SK-N-SH (cell line): ENCODE results near the gene MVB12B. TPM values are rescaled to one million over a fixed set of nuclear protein-coding genes. Genes with fewer than 3 reads are reported as not detected.
"Not testable (repeated sequence)": the region's sequence is repeated elsewhere in the genome, so short reads cannot be mapped to it uniquely, and the experiment has no call there.

ENCODE experiments used
- CTCF ChIA-PET: fragments of 300-600, 350-600 bp; formaldehyde crosslinking; extraction: SDS; loops from one replicate; lab custom pipeline; 2021; lab: Yijun Ruan, JAX
- POLR2A ChIA-PET: fragments of 350-600 bp; sonication (Branson Sonifier 250); formaldehyde crosslinking; extraction: SDS; loops from one replicate; lab custom pipeline; 2020; ENCODE audit warnings: antibody characterized with exemption, inconsistent platforms; lab: Yijun Ruan, JAX
- DNase-seq: peaks from one replicate; pipeline ENCODE4 v3.0.0; 2012
- H2AFZ ChIP-seq: fragments of 200-600 bp; sonication (generic); 2 replicates; pipeline ENCODE4 v1.8.1; 2016; ENCODE audit warnings: antibody characterized with exemption, mild to moderate bottlenecking, low read depth
- H3F3A ChIP-seq: fragments of 200-600 bp; sonication (generic); replicated peaks from 2 replicates; pipeline ENCODE3; 2016; ENCODE audit warnings: antibody characterized with exemption, mild to moderate bottlenecking; ENCODE audit not compliant: insufficient read depth
- H3K27ac ChIP-seq, 2 experiments: fragments of 200-500 bp in 1 of 2; fragments of 200-600 bp in 1 of 2; sonication (Bioruptor generic) in 1 of 2; sonication (generic), shearing (Covaris generic) in 1 of 2; 2 replicates each; pipeline versions ENCODE4 v1.5.1 to v1.6.1; 2014 to 2016; ENCODE audit warnings: low read depth in 2 of 2, inconsistent platforms in 1 of 2, low read length in 1 of 2, mild to moderate bottlenecking in 1 of 2, mixed read lengths in 1 of 2
- H3K27me3 ChIP-seq: fragments of 200-600 bp; sonication (generic), shearing (Covaris generic); 2 replicates; pipeline ENCODE4 v1.6.1; 2016; ENCODE audit warnings: mixed run types; ENCODE audit not compliant: insufficient read depth
- H3K36me3 ChIP-seq, 2 experiments: fragments of 200-500 bp in 1 of 2; fragments of 200-600 bp in 1 of 2; sonication (Bioruptor generic) in 1 of 2; sonication (generic) in 1 of 2; replicated peaks in 1 of 2; 2 replicates each; pipeline versions ENCODE3 to v1.5.1; 2014 to 2016; ENCODE audit warnings: low read length in 1 of 2, mild to moderate bottlenecking in 1 of 2; ENCODE audit not compliant: insufficient read depth in 2 of 2, control insufficient read depth in 1 of 2
- H3K4me1 ChIP-seq, 2 experiments: fragments of 200-500 bp in 1 of 2; fragments of 200-600 bp in 1 of 2; sonication (Bioruptor generic) in 1 of 2; sonication (generic), shearing (Covaris generic) in 1 of 2; 2 replicates each; pipeline versions ENCODE4 v1.5.1 to v1.6.1; 2014 to 2016; ENCODE audit warnings: low read depth in 1 of 2, low read length in 1 of 2, mixed run types in 1 of 2; ENCODE audit not compliant: insufficient read depth in 2 of 2, control insufficient read depth in 1 of 2
- H3K4me2 ChIP-seq: fragments of 200-600 bp; sonication (generic), shearing (Covaris generic); 2 replicates; pipeline ENCODE4 v1.6.1; 2017; ENCODE audit warnings: mixed run types
- H3K4me3 ChIP-seq, 2 experiments: fragments of 200-500 bp in 1 of 2; fragments of 200-600 bp in 1 of 2; sonication (Bioruptor generic) in 1 of 2; sonication (generic), shearing (Covaris generic) in 1 of 2; 2 replicates each; pipeline versions ENCODE4 v1.5.1 to v1.8.1; 2014 to 2016; ENCODE audit warnings: low read depth in 2 of 2, inconsistent platforms in 1 of 2, low read length in 1 of 2, mild to moderate bottlenecking in 1 of 2, mixed read lengths in 1 of 2, moderate library complexity in 1 of 2
- H3K79me2 ChIP-seq: fragments of 200-600 bp; sonication (generic); 2 replicates; pipeline ENCODE4 v1.8.1; 2017; ENCODE audit warnings: mild to moderate bottlenecking; ENCODE audit not compliant: insufficient read depth
- H3K9ac ChIP-seq: fragments of 200-600 bp; sonication (generic); 2 replicates; pipeline ENCODE4 v1.6.1; 2017; ENCODE audit warnings: mixed run types
- H3K9me2 ChIP-seq: fragments of 200-600 bp; sonication (generic); 2 replicates; pipeline ENCODE4 v1.6.1; 2017; ENCODE audit warnings: mixed run types
- H3K9me3 ChIP-seq: fragments of 200-600 bp; sonication (generic); 2 replicates; pipeline ENCODE4 v1.6.1; 2017; ENCODE audit warnings: mixed run types, mild to moderate bottlenecking, moderate library complexity
- H4K20me1 ChIP-seq: fragments of 200-600 bp; sonication (generic); 2 replicates; pipeline ENCODE4 v1.6.1; 2017; ENCODE audit warnings: mild to moderate bottlenecking, mixed run types; ENCODE audit not compliant: insufficient read depth
- CHD2 ChIP-seq: fragments of 150-350 bp; IDR thresholded peaks from 2 replicates; pipeline ENCODE4 v1.6.1; 2018; ENCODE audit warnings: low read length; ENCODE audit not compliant: partially characterized antibody
- EP300 ChIP-seq, 2 experiments: IDR thresholded peaks; 2 replicates each; pipeline versions ENCODE4 v1.4.0 to v1.6.1; 2012; ENCODE audit warnings: borderline replicate concordance in 1 of 2, low read depth in 1 of 2, low read length in 1 of 2
- EZH2phosphoT487 ChIP-seq: fragments of 200-600 bp; sonication (generic); IDR thresholded peaks from 2 replicates; pipeline ENCODE4 v1.6.1; 2017; ENCODE audit warnings: low read depth, mixed run types, mild to moderate bottlenecking, antibody characterized with exemption, moderate library complexity, borderline replicate concordance
- FOXJ3 ChIP-seq: sonication (generic); formaldehyde crosslinking; IDR thresholded peaks from 2 replicates; pipeline ENCODE4 v1.5.1; 2020; ENCODE audit warnings: mild to moderate bottlenecking, missing genetic modification reagents
- FOXM1 ChIP-seq: IDR thresholded peaks from 2 replicates; pipeline ENCODE4 v1.4.0; 2012; ENCODE audit warnings: low read depth, mild to moderate bottlenecking
- GATA2 ChIP-seq: sonication (generic); formaldehyde crosslinking; IDR thresholded peaks from 2 replicates; pipeline ENCODE4 v1.5.0; 2020; ENCODE audit warnings: mild to moderate bottlenecking, missing genetic modification reagents
- JUND ChIP-seq: IDR thresholded peaks from 2 replicates; pipeline ENCODE4 v1.4.0; 2012
- NFIC ChIP-seq: IDR thresholded peaks from 2 replicates; pipeline ENCODE4 v1.4.0; 2012; ENCODE audit warnings: borderline replicate concordance
- POLR2AphosphoS5 ChIP-seq: IDR thresholded peaks from 2 replicates; pipeline ENCODE4 v1.6.1; 2012; ENCODE audit warnings: low read depth, low read length
- RXRA ChIP-seq: IDR thresholded peaks from 2 replicates; pipeline ENCODE4 v1.4.0; 2012; ENCODE audit warnings: low read depth, mild to moderate bottlenecking, borderline replicate concordance
- TCF12 ChIP-seq: IDR thresholded peaks from 2 replicates; pipeline ENCODE4 v1.4.0; 2012
- WGBS: methylation state at CpG from one replicate; pipeline ENCODE4 v1.1.6; 2017; ENCODE audit warnings: low lambda C conversion rate; 5-methylcytosine and 5-hydroxymethylcytosine counted together
- polyA plus RNA-seq, 3 experiments: library from polyadenylated mRNA; depleted of rRNA; stranded (reverse); fragments of >200 nt; gene quantifications; 2 replicates each; pipeline ENCODE4 v1.2.3, GENCODE V29; 2012
- TF ChIP-seq, protein P1 (sequence below): fragments of 200-600 bp; sonication (generic); IDR thresholded peaks from 2 replicates; pipeline ENCODE4 v1.6.1; 2017; ENCODE audit warnings: antibody characterized with exemption, mild to moderate bottlenecking, moderate library complexity

MVB12B gene
- polyA plus RNA-seq, 1 of the 3 experiments (the other 2 are of a cell fraction): 5.1 TPM

DNA sequence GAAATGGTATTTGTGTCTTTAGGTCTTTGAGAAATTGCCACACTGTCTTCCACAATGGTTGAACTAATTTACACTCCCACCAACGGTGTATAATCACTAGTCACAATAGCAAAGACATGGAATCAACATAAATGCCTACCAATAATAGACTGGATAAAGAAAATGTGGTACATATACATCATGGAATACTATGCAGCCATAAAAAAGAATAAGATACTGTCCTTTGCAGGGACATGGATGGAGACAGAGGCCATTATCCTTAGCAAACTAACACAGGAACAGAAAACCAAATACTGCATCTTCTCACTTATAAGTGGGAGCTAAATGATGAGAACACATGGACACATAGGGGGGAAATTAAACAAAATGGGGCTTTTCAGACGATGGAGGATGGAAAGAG is 41.0 kb upstream of the MVB12B start:
- DNase-seq, H3K27ac ChIP-seq, POLR2A ChIA-PET, H3K9ac ChIP-seq, H2AFZ ChIP-seq, H3K79me2 ChIP-seq, H3K27me3 ChIP-seq, H4K20me1 ChIP-seq, H3K4me1 ChIP-seq, H3F3A ChIP-seq, H3K36me3 ChIP-seq, CTCF ChIA-PET, H3K9me3 ChIP-seq, H3K4me3 ChIP-seq, H3K9me2 ChIP-seq, H3K4me2 ChIP-seq: not testable (repeated sequence)
- 2% methylated on average over 2 of the region's 2 CpGs for WGBS

- Histone ChIP-seq H3K27me3 (no peaks in the 10 kb centered on the region), H3F3A (no peaks in the 10 kb centered on the region), H3K36me3 (no peaks in the 10 kb centered on the region), H3K9me3 (no peaks in the 10 kb centered on the region), H3K9me2 (no peaks in the 10 kb centered on the region), H3K79me2 (no peaks in the 10 kb centered on the region), H4K20me1 (no peaks in the 10 kb centered on the region), H3K9ac (no peak overlapping the region), H3K4me2 (no peak overlapping the region), H3K4me3 (no peak overlapping the region), H3K4me1 (no peaks in the 10 kb centered on the region), H2AFZ (no peak overlapping the region), H3K27ac (no peak overlapping the region)
- POLR2A ChIA-PET: no interaction called here
- CTCF ChIA-PET: interaction anchor here (0.7 to 1.0 kb wide), 3 partner anchors 14 to 111 kb away, joined by 3 to 4 read pairs (median 3); no protein-coding TSS in a partner anchor
- TF ChIP-seq POLR2AphosphoS5: no peak
- no peak for TF ChIP-seq EP300 (IDR thresholded peaks at IDR 0.05; ENCODE audit: borderline replicate concordance in 1 of 2, low read depth in 1 of 2, low read length in 1 of 2)
- TF ChIP-seq FOXJ3 (CRISPR knock-in tag): no peak
- no peak for TF ChIP-seq JUND
- TF ChIP-seq FOXM1: no peak
- no peak for TF ChIP-seq NFIC
- TF ChIP-seq CHD2: no peak
- no peak for TF ChIP-seq GATA2 (CRISPR knock-in tag)
- no peak for TF ChIP-seq TCF12
- TF ChIP-seq RXRA: no peak
- no peak for TF ChIP-seq EZH2phosphoT487
- TF ChIP-seq, protein P1, sequence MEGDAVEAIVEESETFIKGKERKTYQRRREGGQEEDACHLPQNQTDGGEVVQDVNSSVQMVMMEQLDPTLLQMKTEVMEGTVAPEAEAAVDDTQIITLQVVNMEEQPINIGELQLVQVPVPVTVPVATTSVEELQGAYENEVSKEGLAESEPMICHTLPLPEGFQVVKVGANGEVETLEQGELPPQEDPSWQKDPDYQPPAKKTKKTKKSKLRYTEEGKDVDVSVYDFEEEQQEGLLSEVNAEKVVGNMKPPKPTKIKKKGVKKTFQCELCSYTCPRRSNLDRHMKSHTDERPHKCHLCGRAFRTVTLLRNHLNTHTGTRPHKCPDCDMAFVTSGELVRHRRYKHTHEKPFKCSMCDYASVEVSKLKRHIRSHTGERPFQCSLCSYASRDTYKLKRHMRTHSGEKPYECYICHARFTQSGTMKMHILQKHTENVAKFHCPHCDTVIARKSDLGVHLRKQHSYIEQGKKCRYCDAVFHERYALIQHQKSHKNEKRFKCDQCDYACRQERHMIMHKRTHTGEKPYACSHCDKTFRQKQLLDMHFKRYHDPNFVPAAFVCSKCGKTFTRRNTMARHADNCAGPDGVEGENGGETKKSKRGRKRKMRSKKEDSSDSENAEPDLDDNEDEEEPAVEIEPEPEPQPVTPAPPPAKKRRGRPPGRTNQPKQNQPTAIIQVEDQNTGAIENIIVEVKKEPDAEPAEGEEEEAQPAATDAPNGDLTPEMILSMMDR: no peak
- 72% methylated on average over 6 of the region's 6 CpGs for WGBS
- no peak for DNase-seq
Measured at GRCh38 chr9:126287166-126287866, 39.3 kb upstream of the MVB12B start.
